HL-60 (cell line): ENCODE measurements around the gene CCL19.

Source experiments
- CTCF ChIP-seq: IDR thresholded peaks from one replicate; pipeline ENCODE4 v1.5.1; 2011; ENCODE audit warnings: low read length, control low read depth, inconsistent platforms; ENCODE audit not compliant: insufficient read depth
- GABPA ChIP-seq: IDR thresholded peaks from 2 replicates; pipeline ENCODE4 v1.6.1; 2012; ENCODE audit warnings: low read depth
- POLR2AphosphoS5 ChIP-seq: IDR thresholded peaks from 2 replicates; pipeline ENCODE4 v1.6.1; 2012; ENCODE audit warnings: low read depth
- REST ChIP-seq: IDR thresholded peaks from 2 replicates; pipeline ENCODE4 v1.6.1; 2012; ENCODE audit warnings: low read depth; ENCODE audit not compliant: insufficient replicate concordance

- TF ChIP-seq CTCF: no peak
- no peak for TF ChIP-seq POLR2AphosphoS5
- TF ChIP-seq GABPA: no peak
- no peak for TF ChIP-seq REST
Observed at GRCh38 chr9:34674440-34674839, 16.6 kb downstream of the CCL19 start.
